HuH-7 (cell line): ENCODE results near the gene SLC4A2.
"Not testable (repeated sequence)": the region's sequence is repeated elsewhere in the genome, so short reads cannot be mapped to it uniquely, and the experiment has no call there.

Experiments
- DNase-seq: peaks from one replicate; pipeline ENCODE4 v3.0.0; 2011; ENCODE audit warnings: low spot score

The SLC4A2 gene

GRCh38 chr7:151059367-151060112 is at the start of gene SLC4A2:
SLC4A2 (plus strand) TSS chr7:151059589; CDS start chr7:151061988, 2,399 bp downstream.
- DNase-seq = peak; percentile 95

- no peak for DNase-seq
Observed at GRCh38 chr7:151010037-151010306, 49.4 kb upstream of the SLC4A2 start.

- DNase-seq = no peak
Observed at GRCh38 chr7:151010307-151011096, 48.9 kb upstream of the SLC4A2 start.

GRCh38 chr7:151011097-151011409 is 48.3 kb upstream of the SLC4A2 start:
- DNase-seq = no peak

- DNase-seq = not testable (repeated sequence)
Observed at GRCh38 chr7:151011616-151012015, 47.8 kb upstream of the SLC4A2 start.

GRCh38 chr7:151012031-151012692 is 47.2 kb upstream of the SLC4A2 start:
- DNase-seq = peak; percentile 84

GRCh38 chr7:151012911-151013347 is 46.5 kb upstream of the SLC4A2 start:
- peak; percentile 94 for DNase-seq

- no peak for DNase-seq
Observed at GRCh38 chr7:151013356-151013732, 46.0 kb upstream of the SLC4A2 start.

- peak; percentile 96 for DNase-seq
Observed at GRCh38 chr7:151013733-151014497, 45.5 kb upstream of the SLC4A2 start.

- DNase-seq = no peak
Observed at GRCh38 chr7:151014950-151015349, 44.4 kb upstream of the SLC4A2 start.

GRCh38 chr7:151015967-151016366 is 43.4 kb upstream of the SLC4A2 start:
- DNase-seq = no peak

GRCh38 chr7:151016505-151016904 is 42.9 kb upstream of the SLC4A2 start:
- no peak for DNase-seq

- DNase-seq = no peak
Observed at GRCh38 chr7:151016942-151017341, 42.4 kb upstream of the SLC4A2 start.

GRCh38 chr7:151017370-151017952 is 41.9 kb upstream of the SLC4A2 start:
- DNase-seq = no peak

- DNase-seq = peak; percentile 93
Observed at GRCh38 chr7:151017953-151018420, 41.4 kb upstream of the SLC4A2 start.

GRCh38 chr7:151018421-151019129 is 40.8 kb upstream of the SLC4A2 start:
- DNase-seq = no peak

- DNase-seq = no peak
Observed at GRCh38 chr7:151019130-151019447, 40.3 kb upstream of the SLC4A2 start.

GRCh38 chr7:151020231-151020630 is 39.2 kb upstream of the SLC4A2 start:
- no peak for DNase-seq

- no peak for DNase-seq
Observed at GRCh38 chr7:151023232-151023631, 36.2 kb upstream of the SLC4A2 start.

GRCh38 chr7:151024435-151025056 is 34.8 kb upstream of the SLC4A2 start, which contains the start of gene ATG9B:
ATG9B (minus strand) TSS chr7:151024494; CDS start chr7:151024423, 71 bp downstream.
- no peak for DNase-seq
